Measurements from ENCODE around the gene KCNN3. TPM values are rescaled to one million over a fixed set of nuclear protein-coding genes. Genes with fewer than 3 reads are reported as not detected.

Gene KCNN3
- total RNA-seq, 1 donor from 2014 or later: 0.04 TPM

- Histone ChIP-seq H3K27me3 (ENCODE audit: control insufficient read depth, insufficient read depth, low read length) (peaks cover 11% of the 10 kb centered on the region), H3K4me3 (ENCODE audit: low read depth, low read length) (no peak overlapping the region), H3K36me3 (ENCODE audit: control insufficient read depth, insufficient read depth, low read length) (no peaks in the 10 kb centered on the region)
- DNase-seq (ENCODE audit: low read depth): no peak
- no peak for TF ChIP-seq CTCF (IDR thresholded peaks at IDR 0.05; ENCODE audit: insufficient read depth, low read length, poor library complexity, severe bottlenecking)
Observed at GRCh38 chr1:154831462-154831861, 38.6 kb downstream of the KCNN3 start.

GRCh38 chr1:154829062-154829461 is 41.0 kb downstream of the KCNN3 start:
- no peak overlapping the region for H3K4me3 ChIP-seq (ENCODE audit: low read depth, low read length)
- no peak for DNase-seq (ENCODE audit: low read depth)
- no peaks in the 10 kb centered on the region for H3K36me3 ChIP-seq (ENCODE audit: control insufficient read depth, insufficient read depth, low read length)
- TF ChIP-seq CTCF (IDR thresholded peaks at IDR 0.05; ENCODE audit: insufficient read depth, low read length, poor library complexity, severe bottlenecking): no peak
- peaks cover 4% of the 10 kb centered on the region for H3K27me3 ChIP-seq (ENCODE audit: control insufficient read depth, insufficient read depth, low read length)

- TF ChIP-seq CTCF (IDR thresholded peaks at IDR 0.05; ENCODE audit: insufficient read depth, low read length, poor library complexity, severe bottlenecking): no peak
Observed at GRCh38 chr1:154824179-154825000, 45.7 kb downstream of the KCNN3 start.

GRCh38 chr1:154822717-154823116 is 47.4 kb downstream of the KCNN3 start:
- Histone ChIP-seq H3K27me3 (ENCODE audit: control insufficient read depth, insufficient read depth, low read length) (no peaks in the 10 kb centered on the region), H3K4me3 (ENCODE audit: low read depth, low read length) (no peak overlapping the region), H3K36me3 (ENCODE audit: control insufficient read depth, insufficient read depth, low read length) (no peaks in the 10 kb centered on the region)
- TF ChIP-seq CTCF (IDR thresholded peaks at IDR 0.05; ENCODE audit: insufficient read depth, low read length, poor library complexity, severe bottlenecking): no peak
- no peak for DNase-seq (ENCODE audit: low read depth)

More at GRCh38 chr1:154824179-154825000, 45.7 kb downstream of the KCNN3 start:
- no peak for DNase-seq (ENCODE audit: low read depth)
- H3K27me3 ChIP-seq (ENCODE audit: control insufficient read depth, insufficient read depth, low read length): peaks cover 2% of the 10 kb centered on the region
- no peaks in the 10 kb centered on the region for H3K36me3 ChIP-seq (ENCODE audit: control insufficient read depth, insufficient read depth, low read length)
- H3K4me3 ChIP-seq (ENCODE audit: low read depth, low read length): no peak overlapping the region

GRCh38 chr1:154822233-154822632 is 47.8 kb downstream of the KCNN3 start:
- no peak for DNase-seq (ENCODE audit: low read depth)
- no peaks in the 10 kb centered on the region for H3K36me3 ChIP-seq (ENCODE audit: control insufficient read depth, insufficient read depth, low read length)
- no peak overlapping the region for H3K4me3 ChIP-seq (ENCODE audit: low read depth, low read length)
- no peaks in the 10 kb centered on the region for H3K27me3 ChIP-seq (ENCODE audit: control insufficient read depth, insufficient read depth, low read length)
- no peak for TF ChIP-seq CTCF (IDR thresholded peaks at IDR 0.05; ENCODE audit: insufficient read depth, low read length, poor library complexity, severe bottlenecking)

GRCh38 chr1:154821083-154821482 is 49.0 kb downstream of the KCNN3 start:
- H3K36me3 ChIP-seq (ENCODE audit: control insufficient read depth, insufficient read depth, low read length): no peaks in the 10 kb centered on the region
- H3K27me3 ChIP-seq (ENCODE audit: control insufficient read depth, insufficient read depth, low read length): peaks cover 4% of the 10 kb centered on the region
- DNase-seq (ENCODE audit: low read depth): no peak
- no peak overlapping the region for H3K4me3 ChIP-seq (ENCODE audit: low read depth, low read length)
- no peak for TF ChIP-seq CTCF (IDR thresholded peaks at IDR 0.05; ENCODE audit: insufficient read depth, low read length, poor library complexity, severe bottlenecking)

Data from kidney epithelial cell (primary cell).